DOHH2 (cell line): ENCODE measurements around the gene FAM131C.
"Not testable (repeated sequence)": the region's sequence is repeated elsewhere in the genome, so short reads cannot be mapped to it uniquely, and the experiment has no call there.

Source experiments
- H3F3A ChIP-seq: fragments of 200-600 bp; sonication (generic), shearing (Covaris generic); 2 replicates; pipeline ENCODE4 v1.6.0; 2016; ENCODE audit warnings: antibody characterized with exemption, mild to moderate bottlenecking; ENCODE audit not compliant: control insufficient read depth, insufficient read depth
- H3K27ac ChIP-seq: fragments of 200-600 bp; sonication (generic); 2 replicates; pipeline ENCODE4 v1.5.1; 2014; ENCODE audit warnings: low read depth, mild to moderate bottlenecking, low read length, moderate library complexity
- H3K27me3 ChIP-seq: fragments of 200-600 bp; sonication (generic); 2 replicates; pipeline ENCODE4 v1.6.1; 2014; ENCODE audit warnings: mild to moderate bottlenecking, low read length, mixed read lengths; ENCODE audit not compliant: control insufficient read depth
- H3K36me3 ChIP-seq: fragments of 200-600 bp; sonication (generic); 2 replicates; pipeline ENCODE4 v1.6.1; 2014; ENCODE audit warnings: mild to moderate bottlenecking, low read length, moderate library complexity, mixed read lengths; ENCODE audit not compliant: control insufficient read depth
- H3K4me1 ChIP-seq: fragments of 200-600 bp; sonication (generic); 2 replicates; pipeline ENCODE4 v1.6.1; 2014; ENCODE audit warnings: mild to moderate bottlenecking, low read length, mixed read lengths; ENCODE audit not compliant: control insufficient read depth
- H3K4me2 ChIP-seq: fragments of 200-600 bp; sonication (generic); 2 replicates; pipeline ENCODE4 v1.6.0; 2014; ENCODE audit warnings: mild to moderate bottlenecking, low read length, moderate library complexity
- H3K4me3 ChIP-seq: fragments of 200-600 bp; sonication (generic); 2 replicates; pipeline ENCODE4 v1.5.1; 2014; ENCODE audit warnings: mild to moderate bottlenecking, low read length, mixed read lengths
- H3K79me2 ChIP-seq: fragments of 200-600 bp; sonication (generic); 2 replicates; pipeline ENCODE4 v1.6.1; 2014; ENCODE audit warnings: mild to moderate bottlenecking, low read length, mixed read lengths; ENCODE audit not compliant: control insufficient read depth
- H3K9me2 ChIP-seq: fragments of 200-600 bp; sonication (generic); replicated peaks from 2 replicates; pipeline ENCODE4 v1.6.1; 2014; ENCODE audit warnings: mild to moderate bottlenecking, low read length, mixed read lengths; ENCODE audit not compliant: control insufficient read depth
- H3K9me3 ChIP-seq: fragments of 200-600 bp; sonication (generic); 2 replicates; pipeline ENCODE4 v1.6.1; 2014; ENCODE audit warnings: antibody characterized with exemption, low read length, mixed read lengths; ENCODE audit not compliant: control insufficient read depth, insufficient read depth
- H4K20me1 ChIP-seq: fragments of 200-600 bp; sonication (generic); 2 replicates; pipeline ENCODE4 v1.6.0; 2014; ENCODE audit warnings: low read depth, mild to moderate bottlenecking, antibody characterized with exemption, low read length, moderate library complexity; ENCODE audit not compliant: control insufficient read depth, insufficient read depth
- CTCF ChIP-seq: fragments of 200-600 bp; sonication (generic); IDR thresholded peaks from one replicate; pipeline ENCODE4 v1.5.1; 2014; ENCODE audit warnings: antibody characterized with exemption, mild to moderate bottlenecking, low read depth, low read length; ENCODE audit not compliant: poor library complexity, severe bottlenecking
- EZH2phosphoT487 ChIP-seq: fragments of 200-600 bp; sonication (generic); IDR thresholded peaks from 2 replicates; pipeline ENCODE4 v1.6.1; 2017; ENCODE audit warnings: borderline replicate concordance, mild to moderate bottlenecking, antibody characterized with exemption, low read length, moderate library complexity, mixed read lengths

The FAM131C gene

GRCh38 chr1:16022393-16022792, 51.1 kb downstream of the FAM131C start:
- Histone ChIP-seq H3K36me3 (no peaks in the 10 kb centered on the region), H3F3A (no peaks in the 10 kb centered on the region), H3K9me3 (no peaks in the 10 kb centered on the region), H3K27ac (no peak overlapping the region), H3K4me1 (no peaks in the 10 kb centered on the region), H3K79me2 (no peaks in the 10 kb centered on the region), H4K20me1 (no peaks in the 10 kb centered on the region), H3K27me3 (peaks cover 19% of the 10 kb centered on the region), H3K9me2 (no peaks in the 10 kb centered on the region), H3K4me3 (no peak overlapping the region), H3K4me2 (no peak overlapping the region)
- TF ChIP-seq CTCF (no peak), EZH2phosphoT487 (no peak)

- no peaks in the 10 kb centered on the region for H3K4me1 ChIP-seq
- no peak within 1 kb of the TSS for H3K4me3 ChIP-seq
- peaks cover 19% of the 10 kb centered on the region for H3K27me3 ChIP-seq
- H3K9me2 ChIP-seq = no peaks in the 10 kb centered on the region
- no peaks in the 10 kb centered on the region for H3K9me3 ChIP-seq
- no peak within 1 kb of the TSS for H3K4me2 ChIP-seq
- no peak within 1 kb of the TSS for H3K27ac ChIP-seq
- no peaks in the 10 kb centered on the region for H3F3A ChIP-seq
- H4K20me1 ChIP-seq = no peaks in the 10 kb centered on the region
- TF ChIP-seq EZH2phosphoT487 = no peak
- no peak for TF ChIP-seq CTCF
- H3K36me3 ChIP-seq = no peaks in the 10 kb centered on the region
- H3K79me2 ChIP-seq = no peaks in the 10 kb centered on the region
Observed at GRCh38 chr1:16021681-16022080, 51.8 kb downstream of the FAM131C start, which contains the start of gene CLCNKA. Gene CLCNKA (plus strand): TSS chr1:16022036. CDS start chr1:16022620, 584 bp downstream.

GRCh38 chr1:16020878-16021277, 52.6 kb downstream of the FAM131C start:
- H3K9me3 ChIP-seq, H3K4me3 ChIP-seq, H3K9me2 ChIP-seq, H3F3A ChIP-seq, H4K20me1 ChIP-seq, H3K4me1 ChIP-seq, H3K36me3 ChIP-seq, H3K4me2 ChIP-seq, H3K27ac ChIP-seq, H3K79me2 ChIP-seq: not testable (repeated sequence)
- H3K27me3 ChIP-seq = peaks cover 19% of the 10 kb centered on the region

GRCh38 chr1:16020325-16020724, 53.1 kb downstream of the FAM131C start:
- no peaks in the 10 kb centered on the region for H3K9me3 ChIP-seq
- H3K79me2 ChIP-seq = no peaks in the 10 kb centered on the region
- no peaks in the 10 kb centered on the region for H3K9me2 ChIP-seq
- TF ChIP-seq EZH2phosphoT487 (no peak), CTCF (no peak)
- no peak overlapping the region for H3K4me2 ChIP-seq
- no peak overlapping the region for H3K27ac ChIP-seq
- H4K20me1 ChIP-seq = no peaks in the 10 kb centered on the region
- no peaks in the 10 kb centered on the region for H3F3A ChIP-seq
- H3K36me3 ChIP-seq = no peaks in the 10 kb centered on the region
- peaks cover 19% of the 10 kb centered on the region for H3K27me3 ChIP-seq
- no peaks in the 10 kb centered on the region for H3K4me1 ChIP-seq
- H3K4me3 ChIP-seq = no peak overlapping the region
